COR-L47 (cell line): ENCODE measurements around the gene CASK.
"Not testable (repeated sequence)": the region's sequence is repeated elsewhere in the genome, so short reads cannot be mapped to it uniquely, and the experiment has no call there.

Experiments
- DNase-seq: peaks from one replicate; lab custom pipeline; 2025; lab: John Stamatoyannopoulos, UW

The CASK gene

DNA sequence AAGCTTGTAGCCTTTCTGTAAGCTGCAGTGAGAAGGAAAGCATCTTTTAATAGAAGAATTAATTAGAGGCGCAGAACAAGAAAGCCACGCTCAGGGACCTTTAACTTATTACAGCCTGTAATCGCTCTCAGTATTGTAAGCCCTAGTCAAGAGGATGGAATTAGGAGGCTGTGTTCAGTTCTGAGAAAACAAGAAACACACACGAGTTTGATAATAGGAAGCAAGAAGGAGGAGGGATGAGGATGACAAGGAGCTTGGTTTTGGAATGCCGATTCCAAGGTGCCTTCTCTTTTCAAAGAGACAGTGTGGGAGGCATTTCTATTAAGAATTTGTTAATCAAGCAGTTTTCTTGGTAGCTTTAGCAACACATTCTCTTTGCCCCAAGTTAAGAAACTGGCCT lies 406.9 kb downstream of the CASK start:
- no peak for DNase-seq

DNA sequence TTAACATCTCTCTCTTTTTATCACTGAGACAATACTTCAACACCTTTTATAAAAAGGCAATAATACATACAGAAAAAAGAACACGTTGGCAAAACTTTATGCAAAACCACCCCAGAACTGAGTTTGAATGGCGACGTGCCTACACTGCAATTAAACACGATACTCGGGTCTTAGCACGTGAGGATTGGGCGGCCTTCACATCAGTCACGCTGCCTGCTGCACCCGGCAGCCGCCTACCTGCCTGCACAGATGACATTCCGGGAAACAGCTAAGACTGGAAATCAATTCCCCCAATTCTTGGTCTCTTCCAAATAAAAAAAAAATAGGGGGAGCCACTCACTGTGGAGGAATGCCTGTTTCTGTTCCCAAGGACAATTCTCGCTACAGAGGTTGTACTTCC lies 408.0 kb downstream of the CASK start:
- DNase-seq = no peak

DNA sequence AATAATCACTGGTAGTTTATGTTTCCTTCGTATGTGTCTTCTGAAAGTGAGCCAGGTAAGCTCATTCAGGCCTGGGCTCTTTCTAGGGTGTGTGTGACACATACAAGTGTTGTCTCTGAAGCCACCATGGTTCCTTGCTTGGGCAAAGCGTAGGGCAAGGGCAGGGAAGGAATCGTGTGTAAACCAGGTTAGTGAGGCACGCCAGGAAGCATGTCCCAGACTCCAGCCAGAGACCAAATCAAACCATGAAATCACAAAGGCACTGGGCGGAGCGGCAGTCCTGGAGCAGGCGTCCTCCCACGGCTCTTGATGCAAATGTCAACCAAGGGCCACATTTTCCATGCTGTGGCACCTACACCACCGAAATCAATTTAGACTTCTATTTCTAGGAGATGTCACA lies 409.2 kb downstream of the CASK start:
- no peak for DNase-seq

DNA sequence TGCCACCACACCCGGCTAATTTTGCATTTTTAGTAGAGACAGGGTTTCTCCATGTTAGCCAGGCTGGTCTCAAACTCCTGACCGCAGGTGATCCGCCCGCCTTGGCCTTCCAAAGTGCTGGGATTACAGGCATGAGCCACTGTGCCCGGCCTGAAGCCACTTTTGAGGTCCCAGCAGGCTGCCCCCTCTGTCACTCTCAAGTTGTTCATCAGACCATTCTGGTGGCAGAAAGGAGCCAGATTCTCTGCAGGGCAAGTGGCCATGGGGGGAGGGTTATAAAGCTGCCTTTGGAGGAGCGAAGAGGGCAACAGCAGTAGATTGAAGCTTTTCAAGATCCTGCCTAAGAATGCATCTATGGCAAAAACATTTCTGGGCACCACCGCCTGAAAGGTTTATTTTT lies 410.5 kb downstream of the CASK start:
- DNase-seq = not testable (repeated sequence)

DNA sequence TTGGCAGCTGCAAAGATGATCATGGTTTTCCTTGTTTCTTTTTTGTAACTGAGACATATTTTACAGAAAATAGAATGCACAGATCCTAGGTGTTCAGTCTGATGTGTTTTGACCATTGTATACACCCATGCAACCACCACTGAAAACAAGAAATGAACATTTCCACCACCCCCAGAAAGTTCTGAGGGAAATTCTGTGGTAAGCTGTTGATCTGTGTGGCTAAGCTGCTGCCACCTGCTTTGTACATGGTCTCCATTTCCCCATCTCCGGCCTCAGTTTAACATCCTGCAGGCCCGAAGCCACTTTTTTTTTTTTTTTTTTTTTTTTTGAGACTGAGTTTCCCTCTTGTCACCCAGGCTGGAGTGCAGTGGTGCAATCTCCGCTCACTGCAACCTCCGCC lies 411.0 kb downstream of the CASK start:
- no peak for DNase-seq

DNA sequence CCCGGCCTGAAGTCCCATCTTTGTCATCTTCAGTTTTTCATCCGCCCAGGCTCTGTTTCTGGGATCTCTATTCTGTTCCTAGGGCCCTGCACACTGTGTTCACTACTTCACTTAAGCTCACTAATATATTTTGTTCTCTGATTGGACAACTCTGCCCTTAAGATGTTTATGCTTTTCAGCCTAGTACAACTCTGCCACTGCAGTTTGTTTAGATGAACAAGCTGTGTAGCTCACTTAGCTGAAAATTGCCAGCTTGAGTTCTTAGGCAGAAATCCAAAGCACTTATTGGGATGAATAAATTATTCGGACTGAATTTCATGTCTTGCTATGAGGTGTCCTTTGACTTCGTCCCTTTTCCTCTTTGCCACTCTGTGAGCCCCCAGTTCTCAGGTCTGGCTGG lies 415.4 kb downstream of the CASK start:
- DNase-seq = no peak

DNA sequence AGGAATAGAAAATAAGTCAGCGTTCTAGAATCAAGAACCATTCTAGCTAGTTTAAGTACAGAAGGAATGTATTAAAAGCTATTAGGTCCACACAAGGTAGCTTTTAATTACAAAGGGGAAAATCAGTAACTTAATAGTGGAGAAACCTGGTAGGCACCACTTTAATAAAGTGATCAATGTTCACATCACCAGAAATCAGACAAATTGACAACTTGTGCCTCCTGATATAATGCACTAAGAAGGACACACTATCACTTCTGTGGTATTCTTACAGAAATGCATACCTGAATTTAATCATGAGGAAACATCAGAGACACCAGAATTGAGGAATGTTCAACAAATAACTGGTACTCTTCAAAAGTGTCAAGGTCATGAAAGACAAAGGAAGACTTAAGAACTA lies 421.4 kb downstream of the CASK start:
- DNase-seq = no peak

DNA sequence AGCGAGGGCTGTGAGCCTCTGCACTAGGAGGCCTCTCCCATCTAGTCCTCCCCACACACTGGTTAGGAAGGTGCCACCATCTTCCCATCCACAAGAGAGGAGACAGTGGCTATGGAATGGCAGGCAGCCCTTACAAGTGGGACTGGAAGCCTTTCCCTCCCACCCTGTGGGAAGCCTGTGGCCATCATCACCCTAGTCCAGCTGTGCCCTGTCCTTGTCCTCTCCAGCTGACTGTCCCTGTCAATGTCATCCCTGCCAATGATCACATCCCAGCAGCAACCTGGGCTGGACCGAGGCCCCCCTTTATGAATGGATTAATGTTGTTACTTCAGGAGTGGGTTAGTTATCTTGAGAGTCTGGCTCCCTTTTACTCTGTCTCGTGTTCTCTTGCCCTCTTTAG lies 423.4 kb downstream of the CASK start:
- no peak for DNase-seq

DNA sequence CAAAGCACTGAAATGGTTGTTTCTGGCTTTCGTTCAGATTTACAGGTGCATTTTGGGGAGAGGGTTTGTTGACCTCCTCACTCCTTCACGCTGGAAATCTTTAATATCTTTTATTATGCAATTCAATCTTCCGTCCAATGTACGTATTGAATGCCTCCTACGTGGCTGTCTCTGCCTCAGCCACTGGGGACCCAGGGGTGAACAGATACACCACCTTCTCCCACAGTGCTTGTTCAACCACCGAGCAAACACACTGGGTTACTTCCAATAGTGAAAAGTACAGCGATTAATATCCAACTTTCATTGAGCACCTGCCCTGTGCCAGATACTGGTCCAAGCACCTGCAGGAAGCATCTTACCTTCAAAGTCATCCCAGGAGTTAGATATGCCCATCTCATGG lies 424.2 kb downstream of the CASK start:
- DNase-seq = no peak

DNA sequence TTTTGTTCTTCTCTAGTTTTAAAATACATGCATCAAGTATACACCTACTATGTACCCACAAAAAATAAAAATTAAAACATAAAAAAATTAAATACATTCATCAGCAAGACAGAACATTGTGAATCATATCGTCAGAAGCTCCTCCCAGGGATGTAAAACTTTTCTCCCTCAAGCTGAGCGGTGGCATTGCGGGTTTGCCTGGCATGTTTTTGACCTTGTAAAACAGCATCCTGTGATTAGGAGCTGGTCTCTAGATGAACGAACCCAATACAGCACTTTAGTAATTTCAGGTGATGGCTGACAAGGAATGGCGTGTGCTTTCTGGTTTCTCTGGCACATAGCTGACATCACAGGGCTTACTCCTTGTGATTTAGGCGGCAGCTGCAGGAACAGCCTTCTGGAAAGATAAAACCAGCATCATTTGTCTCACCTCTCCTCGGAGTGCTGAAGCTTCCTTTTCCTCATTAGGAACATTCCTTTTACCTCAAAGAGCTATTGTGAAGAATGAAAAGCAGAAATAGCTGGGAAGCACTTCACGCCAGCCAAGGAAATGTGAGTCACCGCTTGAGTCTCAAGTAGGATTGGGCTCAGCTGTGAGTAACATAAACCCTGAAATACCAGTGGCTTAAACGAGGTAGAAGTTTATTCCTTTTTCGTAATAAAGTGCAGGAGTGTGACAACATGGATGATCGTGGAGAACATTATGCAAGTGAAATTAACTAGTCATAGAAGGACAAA lies 431.9 kb downstream of the CASK start:
- no peak for DNase-seq

DNA sequence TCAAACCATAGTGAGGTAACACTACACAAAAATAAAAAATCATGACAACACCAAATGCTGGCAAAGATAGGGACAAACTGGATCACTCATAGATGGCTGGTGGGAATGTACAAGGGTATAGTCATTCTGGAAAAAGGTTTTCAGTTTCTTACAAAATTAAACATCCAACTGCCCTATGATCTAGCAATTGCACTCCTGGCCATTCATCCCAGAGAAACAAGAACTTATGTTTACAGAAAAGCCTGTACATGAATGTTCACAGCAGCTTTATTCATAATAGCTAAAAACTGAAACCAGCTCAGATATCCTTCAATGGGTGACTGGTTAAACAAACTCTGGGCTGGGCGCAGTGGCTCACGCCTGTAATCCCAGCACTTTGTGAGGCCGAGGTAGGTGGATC lies 432.9 kb downstream of the CASK start:
- DNase-seq = no peak

DNA sequence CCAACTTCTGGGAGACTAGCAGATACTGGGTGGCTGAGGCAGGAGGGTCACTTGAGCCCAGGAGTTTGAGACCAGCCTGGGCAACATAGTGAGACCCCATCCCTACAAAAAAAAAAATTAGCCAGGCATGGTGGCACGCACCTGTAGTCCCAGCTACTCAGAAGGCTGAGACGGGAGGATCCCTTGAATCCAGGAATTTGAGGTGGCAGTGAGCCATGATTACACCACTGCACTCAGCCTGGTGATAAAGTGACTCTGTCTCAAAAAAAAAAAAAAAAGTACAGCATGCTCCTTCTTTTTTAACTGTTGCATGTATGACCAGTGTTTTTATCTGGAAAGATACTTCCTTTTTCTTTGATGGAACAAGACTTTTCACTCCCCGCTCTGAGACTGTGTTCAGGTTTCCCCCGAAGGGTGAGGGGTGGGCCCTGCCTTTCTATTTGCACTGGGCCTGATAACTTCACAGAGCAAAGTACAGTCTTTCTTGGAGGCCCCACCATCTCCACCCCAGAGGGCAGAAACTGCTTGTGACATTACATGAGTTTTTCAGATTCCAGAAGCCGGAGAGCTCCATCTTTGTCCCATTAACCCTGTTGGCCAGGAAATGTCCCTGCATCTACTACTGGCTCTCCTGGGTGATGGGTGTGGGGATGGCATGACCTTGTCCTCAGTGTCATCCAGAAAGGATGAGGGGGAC lies 441.1 kb downstream of the CASK start:
- no peak for DNase-seq

DNA sequence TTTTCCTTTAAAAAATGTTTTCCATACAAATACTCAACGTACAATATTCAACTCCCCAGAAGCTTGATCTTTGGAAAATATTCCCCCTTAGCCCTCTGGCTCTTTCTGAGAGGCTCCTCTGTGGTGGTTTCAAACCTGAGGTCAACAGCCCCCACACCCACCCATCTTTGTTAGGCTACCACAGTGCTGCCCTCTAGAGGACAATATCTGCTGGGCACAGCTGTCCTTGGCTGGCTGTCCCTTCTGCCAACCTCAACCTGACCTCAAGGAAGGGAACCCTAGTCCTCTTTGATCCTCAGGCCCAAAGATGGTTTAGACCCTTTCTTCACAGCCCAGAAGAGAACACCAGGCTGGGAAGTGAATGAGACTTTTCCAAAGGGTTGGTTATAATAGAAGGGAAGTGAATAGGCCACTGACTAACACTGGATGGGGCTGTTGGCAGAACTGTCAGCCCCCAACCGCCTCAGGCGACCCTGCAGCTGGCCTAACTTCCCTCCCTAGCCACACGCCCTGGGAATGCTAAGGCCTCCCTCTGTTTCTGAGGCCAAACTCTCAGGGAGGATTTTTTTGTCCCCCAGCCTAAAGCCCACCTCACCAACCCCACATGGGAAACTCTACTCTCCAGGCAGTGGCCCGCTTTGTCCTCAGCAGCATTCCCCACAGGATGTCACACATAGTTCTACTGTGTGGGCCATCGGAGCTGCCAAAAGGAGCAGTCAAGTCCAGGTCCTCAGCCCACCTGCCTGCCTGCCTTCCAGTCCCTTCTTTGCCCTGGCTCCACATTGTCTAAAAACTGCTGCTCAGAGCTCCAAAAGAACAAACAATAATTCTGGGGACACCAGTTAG lies 441.9 kb downstream of the CASK start:
- DNase-seq = no peak

DNA sequence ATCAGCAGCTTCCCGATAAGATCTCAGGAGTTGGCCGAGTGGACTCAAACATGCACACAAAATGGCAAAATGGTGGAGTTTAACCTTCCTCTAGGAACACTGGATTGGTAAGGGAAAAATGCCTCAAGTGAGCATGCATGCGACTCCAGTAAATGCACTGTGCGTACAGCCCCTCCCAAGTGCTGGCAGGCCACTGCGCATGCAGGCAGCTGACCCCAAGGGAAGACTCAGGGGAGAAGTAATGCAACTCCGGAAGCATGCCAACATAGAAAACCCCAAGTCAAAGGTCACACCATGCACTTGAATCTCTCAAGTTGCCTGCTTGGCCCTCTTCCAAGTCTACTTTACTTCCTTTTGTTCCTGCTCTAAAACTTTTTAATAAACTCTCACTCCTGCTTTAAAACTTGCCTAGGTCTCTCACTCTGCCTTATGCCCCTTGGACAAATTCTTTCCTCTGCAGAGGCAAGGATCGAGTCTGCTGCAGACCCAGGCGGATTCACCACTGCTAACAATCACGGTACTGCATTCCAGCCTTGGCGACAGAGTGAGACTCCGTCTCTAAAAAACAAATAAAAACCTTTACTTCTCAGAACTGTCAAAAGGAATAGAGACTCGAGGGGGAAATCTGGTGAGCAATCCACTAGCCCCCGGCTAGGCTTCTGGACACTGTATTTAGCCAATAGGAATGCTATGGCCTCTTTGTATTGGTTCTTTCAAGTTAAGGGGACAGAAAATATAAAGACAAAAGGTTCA lies 442.7 kb downstream of the CASK start:
- DNase-seq = no peak

DNA sequence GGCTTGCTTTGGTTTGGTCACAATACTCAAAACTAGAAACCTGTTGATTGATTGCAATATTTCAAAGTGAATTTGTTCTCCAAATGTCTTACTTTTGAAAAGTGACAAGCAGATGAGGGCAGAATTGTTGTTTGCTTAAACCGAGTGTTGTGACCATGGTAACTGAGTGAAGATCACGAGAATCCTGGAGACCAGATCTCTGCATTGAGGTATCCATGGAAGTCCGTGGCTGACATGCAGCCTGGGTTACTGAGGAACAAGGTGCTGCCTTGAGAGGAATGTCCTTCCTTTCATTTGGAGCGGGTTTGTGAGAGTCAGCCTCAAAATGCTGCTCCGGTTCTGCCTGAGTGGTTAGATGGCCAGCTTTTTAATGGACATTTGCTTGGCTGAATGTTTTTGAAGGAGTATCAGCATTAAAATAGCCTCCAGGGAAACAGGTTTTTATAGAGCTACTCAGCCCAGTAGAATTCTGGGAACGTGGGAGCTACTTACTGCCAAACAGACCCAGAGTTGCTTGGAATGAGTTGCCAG lies 444.9 kb downstream of the CASK start:
- DNase-seq = no peak

DNA sequence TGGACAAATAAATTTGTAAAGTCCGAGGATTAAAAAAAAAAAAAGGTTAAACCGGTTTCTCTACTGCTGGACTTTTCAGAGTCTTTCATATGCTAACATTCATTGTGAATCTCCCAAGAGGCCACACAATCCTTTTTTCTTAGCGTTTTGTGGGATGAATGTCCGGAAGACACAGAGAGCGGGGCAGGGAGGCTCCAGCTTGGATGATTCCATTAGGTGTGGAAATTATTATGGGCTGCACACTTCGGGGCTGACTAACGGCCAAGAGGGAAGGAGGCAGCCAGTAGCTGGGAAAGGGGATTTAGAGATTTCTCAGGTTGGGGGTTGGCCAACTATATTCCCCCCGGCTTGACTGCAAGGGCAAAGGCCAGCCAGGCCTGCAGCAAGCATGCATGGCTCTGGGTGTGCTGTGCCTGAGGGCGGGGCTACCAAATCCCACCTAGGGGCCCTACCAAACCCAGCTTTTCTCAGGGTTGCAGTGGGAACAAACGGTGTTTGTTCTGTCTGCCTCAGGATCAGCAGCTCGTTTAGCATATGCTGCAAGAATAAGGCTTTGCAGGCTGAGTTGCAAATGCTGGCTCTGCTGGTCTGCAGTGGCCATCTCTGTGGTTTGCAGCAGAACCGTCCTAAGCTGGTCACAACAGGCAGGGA lies 447.6 kb downstream of the CASK start:
- no peak for DNase-seq

DNA sequence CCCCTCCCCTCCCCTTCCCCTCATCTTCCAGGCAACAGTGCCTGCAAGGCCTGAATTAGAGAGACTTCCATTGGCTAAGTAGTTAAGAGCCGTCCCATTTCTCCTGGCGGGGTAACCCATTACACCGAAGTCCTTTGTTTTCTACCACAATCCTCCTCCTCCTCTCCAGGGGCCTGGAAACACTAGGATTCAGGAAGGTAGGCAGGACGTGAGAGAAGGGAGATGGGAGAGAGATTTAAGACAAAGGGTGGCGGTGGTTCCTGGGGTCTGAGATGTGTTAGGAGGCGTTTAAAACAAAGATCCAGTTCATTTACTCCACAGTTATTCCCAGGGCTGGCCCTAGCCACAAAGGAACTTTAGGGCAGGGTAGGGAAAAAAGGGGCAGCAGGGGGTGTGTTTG lies 448.2 kb downstream of the CASK start:
- DNase-seq = no peak

DNA sequence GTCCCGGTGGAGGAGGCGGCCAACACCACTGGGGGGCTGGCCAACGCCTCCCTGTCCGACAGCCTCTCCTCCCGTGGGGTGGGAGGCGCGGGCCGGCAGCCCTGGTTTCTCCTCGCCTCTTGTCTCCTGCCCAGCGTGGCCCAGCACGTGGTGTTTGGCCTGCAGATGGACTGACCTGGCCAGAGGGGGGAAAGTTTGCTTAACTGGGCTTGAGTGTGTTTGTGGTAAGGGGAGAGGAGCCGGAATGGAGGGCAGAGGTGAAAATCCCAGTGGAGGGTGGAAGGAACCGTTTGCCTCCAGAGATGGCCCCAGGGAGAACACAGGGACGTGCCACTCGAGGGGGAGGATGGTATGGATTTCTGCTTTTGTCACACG lies 448.6 kb downstream of the CASK start:
- no peak for DNase-seq

DNA sequence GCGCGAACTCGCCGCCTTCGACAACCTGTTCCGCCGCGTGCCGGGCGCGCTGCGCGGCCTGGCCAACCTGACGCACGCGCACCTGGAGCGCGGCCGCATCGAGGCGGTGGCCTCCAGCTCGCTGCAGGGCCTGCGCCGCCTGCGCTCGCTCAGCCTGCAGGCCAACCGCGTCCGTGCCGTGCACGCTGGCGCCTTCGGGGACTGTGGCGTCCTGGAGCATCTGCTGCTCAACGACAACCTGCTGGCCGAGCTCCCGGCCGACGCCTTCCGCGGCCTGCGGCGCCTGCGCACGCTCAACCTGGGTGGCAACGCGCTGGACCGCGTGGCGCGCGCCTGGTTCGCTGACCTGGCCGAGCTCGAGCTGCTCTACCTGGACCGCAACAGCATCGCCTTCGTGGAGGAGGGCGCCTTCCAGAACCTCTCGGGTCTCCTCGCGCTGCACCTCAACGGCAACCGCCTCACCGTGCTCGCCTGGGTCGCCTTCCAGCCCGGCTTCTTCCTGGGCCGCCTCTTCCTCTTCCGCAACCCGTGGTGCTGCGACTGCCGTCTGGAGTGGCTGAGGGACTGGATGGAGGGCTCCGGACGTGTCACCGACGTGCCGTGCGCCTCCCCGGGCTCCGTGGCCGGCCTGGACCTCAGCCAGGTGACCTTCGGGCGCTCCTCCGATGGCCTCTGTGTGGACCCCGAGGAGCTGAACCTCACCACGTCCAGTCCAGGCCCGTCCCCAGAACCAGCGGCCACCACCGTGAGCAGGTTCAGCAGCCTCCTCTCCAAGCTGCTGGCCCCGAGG lies 449.2 kb downstream of the CASK start:
- DNase-seq = no peak

DNA sequence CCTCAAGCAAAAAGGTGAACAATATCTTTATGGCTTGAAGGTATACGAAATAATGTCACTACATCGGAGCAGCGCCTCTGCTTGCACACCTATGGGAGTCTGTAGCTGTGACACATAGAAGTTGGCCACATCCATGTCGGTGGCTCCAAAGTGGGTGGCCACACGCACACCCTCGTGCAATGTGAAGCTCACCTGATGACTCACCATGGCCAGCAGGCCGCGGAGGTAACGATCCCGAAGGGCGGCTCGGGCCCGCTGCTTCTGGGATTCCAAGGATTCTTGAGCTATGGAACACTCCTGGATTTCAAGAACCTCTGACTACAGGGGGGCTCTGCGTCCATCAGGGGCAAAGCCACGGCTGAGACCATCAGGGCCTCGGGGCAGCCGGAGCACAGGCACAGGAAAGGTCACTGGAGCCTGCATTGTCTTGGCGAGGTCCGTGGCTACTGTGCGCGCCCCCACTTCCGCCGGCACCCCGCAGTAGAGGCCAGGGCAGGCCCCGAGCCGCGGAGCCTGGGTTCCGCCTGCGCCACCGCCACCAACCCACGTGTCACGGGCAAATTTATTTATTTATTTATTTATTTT lies 451.0 kb downstream of the CASK start:
- no peak for DNase-seq
